Measurements from ENCODE around the gene YY1. TPM values are rescaled to one million over a fixed set of nuclear protein-coding genes. Genes with fewer than 3 reads are reported as not detected.

The YY1 gene
- total RNA-seq, 1 donor from 2014 or later: 48.1 TPM

GRCh38 chr14:100323121-100323941 is 84.4 kb downstream of the YY1 start, which contains the start of gene SLC25A47:
SLC25A47 (plus strand) TSS chr14:100323339; CDS start chr14:100323415, 76 bp downstream.
- DNase-seq (no peak), ATAC-seq (no peak)
- intact Hi-C loops (cut with micrococcal nuclease): no loop called here

- no peak for DNase-seq
- ATAC-seq: no peak
Measured at GRCh38 chr14:100323942-100324307, 85.0 kb downstream of the YY1 start.

GRCh38 chr14:100325231-100325632 is 86.3 kb downstream of the YY1 start:
- DNase-seq: no peak
- intact Hi-C loops (cut with micrococcal nuclease): no loop called here
- ATAC-seq: no peak

More at GRCh38 chr14:100323942-100324307, 85.0 kb downstream of the YY1 start:
- intact Hi-C loops (cut with micrococcal nuclease): no loop called here

- ATAC-seq (no peak), DNase-seq (no peak)
- intact Hi-C loops (cut with micrococcal nuclease): no loop called here
Measured at GRCh38 chr14:100325958-100326357, 87.0 kb downstream of the YY1 start.

- ATAC-seq (no peak), DNase-seq (no peak)
- intact Hi-C loops (cut with micrococcal nuclease): no loop called here
Measured at GRCh38 chr14:100327128-100327527, 88.2 kb downstream of the YY1 start.

- ATAC-seq (no peak), DNase-seq (no peak)
- intact Hi-C loops (cut with micrococcal nuclease): no loop called here
Measured at GRCh38 chr14:100328495-100329163, 89.7 kb downstream of the YY1 start.

GRCh38 chr14:100329233-100330006 is 90.5 kb downstream of the YY1 start:
- DNase-seq (no peak), ATAC-seq (no peak)
- intact Hi-C loops (cut with micrococcal nuclease): no loop called here

- DNase-seq (no peak), ATAC-seq (no peak)
- intact Hi-C loops (cut with micrococcal nuclease): no loop called here
Measured at GRCh38 chr14:100330007-100330344, 91.0 kb downstream of the YY1 start.

- ATAC-seq (no peak), DNase-seq (no peak)
- intact Hi-C loops (cut with micrococcal nuclease): no loop called here
Measured at GRCh38 chr14:100330388-100330931, 91.5 kb downstream of the YY1 start.

GRCh38 chr14:100332071-100332639 is 93.2 kb downstream of the YY1 start:
- DNase-seq: no peak
- ATAC-seq: no peak
- intact Hi-C loops (cut with micrococcal nuclease): no loop called here

Small RNAs within 50 kb of the gene (microRNA-seq; reads per million reads assigned to microRNA genes)
- gene MIR345 (ENCODE audit: borderline number of aligned reads) (54.9 reads per million, percentile 31 among the genes with 10 or more reads in this experiment), gene MIR6764 (ENCODE audit: borderline number of aligned reads) (not detected)

Other genes with a start within 250 kb of the YY1 start
- gene EVL, start 173.7 kb upstream of the YY1 start, total RNA-seq: 54.4 TPM
- not detected for gene DEGS2, start 79.5 kb upstream of the YY1 start, total RNA-seq
- 16.5 TPM for gene SLC25A29, start 67.3 kb downstream of the YY1 start, total RNA-seq
- gene SLC25A47, start 84.2 kb downstream of the YY1 start, total RNA-seq: not detected
- 4.5 TPM for gene WDR25, start 137.3 kb downstream of the YY1 start, total RNA-seq

Data from left ventricle myocardium superior (tissue), 1 donor.